Uterus (tissue), 2 donors: ENCODE results near the gene IQSEC2.

ENCODE experiments used
- CTCF ChIP-seq, 4 experiments: fragments of 200-600 bp in 2 of 4; fragments of 450-650 bp in 2 of 4; sonication (generic) in 2 of 4; IDR thresholded peaks; one replicate each; pipeline ENCODE4 v1.5.1; 2016 to 2019; ENCODE audit warnings: antibody characterized with exemption in 4 of 4, mild to moderate bottlenecking in 2 of 4, moderate library complexity in 1 of 4
- POLR2A ChIP-seq, 2 donors: fragments of 450-650 bp; IDR thresholded peaks; one replicate each; pipeline ENCODE4 v1.6.1; 2016; ENCODE audit warnings: antibody characterized with exemption in 2 of 2, mild to moderate bottlenecking in 1 of 2, moderate library complexity in 1 of 2

DNA sequence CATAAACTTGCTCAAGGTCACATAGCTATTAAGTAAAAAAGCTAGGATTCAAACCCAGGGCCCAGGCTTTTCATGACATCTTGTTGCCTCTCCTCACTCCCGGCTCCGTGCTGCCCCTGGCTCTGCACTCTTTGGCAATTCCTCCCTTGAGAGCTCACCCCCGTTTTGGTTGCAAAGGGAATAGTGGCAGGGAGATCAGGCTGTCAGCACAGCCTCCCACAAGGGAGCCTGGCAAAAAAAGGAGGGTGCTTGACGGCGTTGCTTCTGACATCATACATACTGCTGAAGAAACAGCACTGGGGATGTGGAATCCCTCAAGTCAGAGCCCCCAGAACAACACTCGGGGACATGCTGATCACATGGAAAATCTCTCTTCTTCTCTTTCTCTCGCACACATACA lies 20.5 kb downstream of the IQSEC2 start:
- no peak for TF ChIP-seq POLR2A (IDR thresholded peaks at IDR 0.05)
- TF ChIP-seq CTCF (IDR thresholded peaks at IDR 0.05) = no peak
